ACC112 (cell line): ENCODE measurements around the gene ST6GALNAC4.

Source experiments
- H2AFZ ChIP-seq: fragments of 200-600 bp; sonication (generic); one replicate; pipeline ENCODE4 v1.6.0; 2017; ENCODE audit warnings: antibody characterized with exemption, low read length; ENCODE audit not compliant: unreplicated experiment
- H3K27ac ChIP-seq: fragments of 200-600 bp; sonication (generic); 2 replicates; pipeline ENCODE4 v1.5.1; 2014; ENCODE audit warnings: low read depth, mild to moderate bottlenecking, antibody characterized with exemption, low read length, moderate library complexity
- H3K27me3 ChIP-seq: fragments of 200-600 bp; sonication (generic); 2 replicates; pipeline ENCODE4 v1.6.1; 2014; ENCODE audit warnings: mild to moderate bottlenecking, antibody characterized with exemption, low read length, moderate library complexity, mixed read lengths; ENCODE audit not compliant: insufficient read depth
- H3K36me3 ChIP-seq: fragments of 200-600 bp; sonication (generic); 2 replicates; pipeline ENCODE4 v1.6.1; 2016; ENCODE audit warnings: mild to moderate bottlenecking, antibody characterized with exemption, low read length, moderate library complexity, mixed read lengths; ENCODE audit not compliant: insufficient read depth
- H3K4me1 ChIP-seq: fragments of 200-600 bp; sonication (generic); one replicate; pipeline ENCODE4 v1.6.1; 2016; ENCODE audit warnings: low read length, mixed read lengths; ENCODE audit not compliant: insufficient read depth, unreplicated experiment, control insufficient read depth
- H3K4me3 ChIP-seq: fragments of 200-600 bp; sonication (generic); 2 replicates; pipeline ENCODE4 v1.5.1; 2014; ENCODE audit warnings: mild to moderate bottlenecking, low read depth, low read length
- H3K79me2 ChIP-seq: fragments of 200-600 bp; sonication (generic); one replicate; pipeline ENCODE4 v1.6.0; 2016; ENCODE audit warnings: low read length; ENCODE audit not compliant: control insufficient read depth, unreplicated experiment, insufficient read depth

The ST6GALNAC4 gene

DNA sequence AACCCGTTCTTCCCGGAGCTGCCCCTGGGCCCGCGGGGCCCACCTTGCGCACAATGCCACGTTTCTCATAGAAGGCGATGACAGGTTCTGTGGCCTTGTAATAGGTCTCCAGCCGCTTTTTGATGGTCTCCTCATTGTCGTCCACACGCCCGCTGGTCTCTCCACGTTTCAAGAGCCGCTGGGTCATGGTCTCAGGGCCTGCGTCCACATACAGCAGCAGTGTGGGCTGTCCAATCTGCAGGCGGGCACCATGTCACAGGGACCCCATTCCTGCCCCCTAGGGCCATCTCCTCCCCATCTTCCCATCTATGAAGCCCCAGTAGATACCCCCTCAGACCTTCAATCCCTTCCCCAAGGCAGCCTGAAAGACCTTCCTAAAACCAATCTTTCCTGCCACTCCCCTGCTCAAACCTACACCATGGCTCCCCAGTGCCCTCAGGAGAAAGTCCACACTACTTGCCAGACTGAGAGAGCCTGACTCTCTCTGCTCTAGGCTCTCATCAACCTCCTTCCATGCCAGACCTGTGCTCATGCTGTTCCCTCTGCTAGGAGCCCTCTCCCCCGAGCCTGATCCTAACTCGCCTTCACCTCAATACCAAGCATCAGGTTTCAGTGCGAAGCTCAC, 48.5 kb downstream of the ST6GALNAC4 start:
- H3K27me3 ChIP-seq: no peaks in the 10 kb centered on the region
- H3K27ac ChIP-seq: no peak overlapping the region
- no peak overlapping the region for H3K4me3 ChIP-seq
- H3K79me2 ChIP-seq: no peaks in the 10 kb centered on the region
- H3K36me3 ChIP-seq: peaks cover 3% of the 10 kb centered on the region; the same call in 1 of the 2 replicates
- H3K4me1 ChIP-seq: peaks cover 7% of the 10 kb centered on the region
- no peak overlapping the region for H2AFZ ChIP-seq

DNA sequence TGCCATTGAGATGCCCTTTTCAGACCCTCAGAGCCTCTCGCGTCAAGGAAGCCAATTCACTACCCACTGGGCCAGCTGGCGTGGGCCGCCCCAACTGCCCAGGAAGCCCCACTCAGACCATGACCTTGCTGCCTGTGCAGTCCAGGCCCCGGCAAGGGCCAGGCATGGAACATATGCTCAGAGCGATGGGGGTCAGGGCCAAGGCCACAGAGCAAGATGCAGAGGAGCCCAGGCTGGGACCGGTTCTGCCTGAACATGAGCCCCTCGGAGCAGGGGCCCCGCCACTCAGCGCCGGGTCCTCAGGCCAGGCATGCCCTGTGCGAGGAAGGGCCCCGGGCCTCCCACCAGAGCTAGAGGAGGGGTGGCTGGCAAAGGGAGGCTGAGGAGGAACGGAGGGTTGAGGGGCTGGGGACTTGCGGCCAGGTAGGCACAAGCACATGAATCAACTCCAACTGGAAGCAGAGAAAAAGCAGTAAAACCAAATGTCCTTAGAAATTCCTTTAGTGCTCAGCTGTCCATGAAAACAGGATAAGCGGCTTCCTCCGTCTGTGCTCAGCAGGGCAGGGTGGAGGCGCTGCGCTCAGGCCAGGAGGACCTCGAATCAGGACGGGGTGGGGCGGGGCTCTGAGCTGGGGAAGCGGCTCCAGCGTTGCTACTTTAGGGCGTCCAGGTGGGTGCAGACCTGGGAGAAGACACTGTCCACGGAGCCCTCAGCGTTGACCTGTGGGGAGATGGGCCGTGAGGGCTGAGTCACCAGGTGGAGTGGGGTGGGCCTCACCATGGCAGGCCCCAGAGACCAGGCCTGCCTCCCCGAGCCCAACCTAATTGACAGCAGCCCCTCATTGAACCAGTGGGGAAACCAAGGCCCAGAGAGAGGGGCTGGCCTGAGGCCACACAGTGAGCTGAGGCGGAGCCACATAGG, 49.2 kb downstream of the ST6GALNAC4 start:
- H3K79me2 ChIP-seq: no peaks in the 10 kb centered on the region
- H2AFZ ChIP-seq: no peak overlapping the region
- H3K4me3 ChIP-seq: no peak overlapping the region
- peaks cover 3% of the 10 kb centered on the region; the same call in 1 of the 2 replicates for H3K36me3 ChIP-seq
- H3K4me1 ChIP-seq: peaks cover 6% of the 10 kb centered on the region
- H3K27me3 ChIP-seq: no peaks in the 10 kb centered on the region
- H3K27ac ChIP-seq: no peak overlapping the region

DNA sequence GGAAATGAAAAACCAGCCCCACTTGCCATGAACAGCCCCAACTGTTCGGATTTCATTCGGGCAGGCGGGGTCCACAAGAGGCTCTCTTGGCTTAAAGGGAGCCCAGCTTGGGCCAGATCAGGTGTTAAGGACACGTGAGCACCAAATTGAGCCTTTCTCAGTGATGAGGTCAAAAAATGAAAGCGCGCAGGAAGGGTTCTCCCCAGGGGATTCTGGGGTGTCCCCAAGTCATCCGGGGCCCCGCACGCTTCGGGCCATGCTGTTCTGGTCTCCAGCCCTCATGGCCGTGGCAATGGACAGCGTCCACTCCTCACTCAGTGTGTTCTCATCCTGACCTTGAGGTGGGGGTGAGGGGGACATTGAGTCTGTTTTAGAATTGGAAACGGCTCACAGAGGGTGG, 50.3 kb downstream of the ST6GALNAC4 start:
- no peaks in the 10 kb centered on the region for H3K4me1 ChIP-seq
- no peak overlapping the region for H2AFZ ChIP-seq
- H3K4me3 ChIP-seq: no peak overlapping the region
- no peaks in the 10 kb centered on the region for H3K79me2 ChIP-seq
- H3K36me3 ChIP-seq: peaks cover 3% of the 10 kb centered on the region; the same call in 1 of the 2 replicates
- no peaks in the 10 kb centered on the region for H3K27me3 ChIP-seq
- no peak overlapping the region for H3K27ac ChIP-seq

DNA sequence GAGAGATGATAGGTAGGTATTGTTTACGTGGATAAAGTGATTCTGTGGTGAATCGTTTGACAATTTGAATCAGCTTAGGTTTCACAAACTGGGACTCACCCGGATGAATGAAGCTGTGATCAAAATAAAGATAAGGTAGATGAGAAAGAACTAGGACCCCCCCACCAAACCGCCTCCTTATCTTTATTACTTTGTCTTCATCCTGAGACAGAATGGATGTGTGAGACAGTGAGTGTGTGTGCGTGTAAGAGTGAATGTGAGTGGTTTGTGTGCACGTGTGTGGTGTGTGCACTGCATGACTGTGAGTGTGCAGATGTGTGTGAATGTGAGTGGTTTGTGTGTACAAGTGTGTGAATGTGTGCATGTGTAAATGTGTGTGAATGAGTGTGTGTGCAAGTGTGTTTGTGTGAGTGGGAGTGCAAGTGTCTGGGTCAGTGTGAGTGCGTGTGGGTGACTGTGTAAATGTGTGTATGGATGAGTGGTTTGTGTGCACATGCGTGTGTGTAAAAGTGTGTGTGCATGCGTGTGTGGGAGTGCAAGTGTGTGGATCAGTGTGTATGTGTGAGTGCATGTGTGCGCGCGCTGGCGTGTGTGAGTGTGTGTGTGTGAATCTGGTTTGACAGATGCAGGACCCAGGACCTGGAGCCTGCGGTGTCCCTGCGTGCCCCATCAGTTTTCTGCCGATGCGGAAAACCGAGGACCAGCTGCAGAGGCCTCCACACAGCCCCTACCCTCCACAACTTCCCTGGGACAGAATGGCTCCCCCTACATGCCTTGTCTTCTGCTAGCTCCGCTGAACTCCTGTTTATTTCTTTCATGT, 51.0 kb downstream of the ST6GALNAC4 start:
- Histone ChIP-seq H3K36me3 (peaks cover 3% of the 10 kb centered on the region; the same call in 1 of the 2 replicates), H3K4me1 (no peaks in the 10 kb centered on the region), H3K4me3 (no peak overlapping the region), H3K79me2 (no peaks in the 10 kb centered on the region), H3K27ac (no peak overlapping the region), H3K27me3 (no peaks in the 10 kb centered on the region), H2AFZ (no peak overlapping the region)

DNA sequence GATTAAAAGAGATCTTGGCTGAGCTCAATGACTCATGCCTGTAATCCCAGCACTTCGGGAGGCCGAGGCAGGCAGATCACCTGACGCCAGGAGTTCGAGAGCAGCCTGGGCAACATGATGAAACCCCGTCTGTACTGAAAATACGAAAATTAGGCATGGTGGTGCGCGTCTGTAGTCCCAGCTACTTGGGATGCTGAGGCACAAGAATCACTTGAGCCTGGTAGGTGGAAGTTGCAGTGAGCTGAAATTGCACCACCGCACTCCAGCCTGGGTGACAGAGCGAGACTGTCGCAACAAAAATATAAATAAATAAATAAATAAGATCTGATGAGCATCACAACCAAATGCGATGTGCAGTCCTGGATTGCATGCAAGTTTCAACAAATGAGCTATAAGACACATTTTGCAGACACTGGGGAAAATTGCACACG, 53.6 kb downstream of the ST6GALNAC4 start:
- no peak overlapping the region for H3K27ac ChIP-seq
- no peaks in the 10 kb centered on the region for H3K27me3 ChIP-seq
- peaks cover 2% of the 10 kb centered on the region for H3K4me1 ChIP-seq
- H3K79me2 ChIP-seq: no peaks in the 10 kb centered on the region
- no peaks in the 10 kb centered on the region for H3K36me3 ChIP-seq
- H3K4me3 ChIP-seq: no peak overlapping the region
- no peak overlapping the region for H2AFZ ChIP-seq

DNA sequence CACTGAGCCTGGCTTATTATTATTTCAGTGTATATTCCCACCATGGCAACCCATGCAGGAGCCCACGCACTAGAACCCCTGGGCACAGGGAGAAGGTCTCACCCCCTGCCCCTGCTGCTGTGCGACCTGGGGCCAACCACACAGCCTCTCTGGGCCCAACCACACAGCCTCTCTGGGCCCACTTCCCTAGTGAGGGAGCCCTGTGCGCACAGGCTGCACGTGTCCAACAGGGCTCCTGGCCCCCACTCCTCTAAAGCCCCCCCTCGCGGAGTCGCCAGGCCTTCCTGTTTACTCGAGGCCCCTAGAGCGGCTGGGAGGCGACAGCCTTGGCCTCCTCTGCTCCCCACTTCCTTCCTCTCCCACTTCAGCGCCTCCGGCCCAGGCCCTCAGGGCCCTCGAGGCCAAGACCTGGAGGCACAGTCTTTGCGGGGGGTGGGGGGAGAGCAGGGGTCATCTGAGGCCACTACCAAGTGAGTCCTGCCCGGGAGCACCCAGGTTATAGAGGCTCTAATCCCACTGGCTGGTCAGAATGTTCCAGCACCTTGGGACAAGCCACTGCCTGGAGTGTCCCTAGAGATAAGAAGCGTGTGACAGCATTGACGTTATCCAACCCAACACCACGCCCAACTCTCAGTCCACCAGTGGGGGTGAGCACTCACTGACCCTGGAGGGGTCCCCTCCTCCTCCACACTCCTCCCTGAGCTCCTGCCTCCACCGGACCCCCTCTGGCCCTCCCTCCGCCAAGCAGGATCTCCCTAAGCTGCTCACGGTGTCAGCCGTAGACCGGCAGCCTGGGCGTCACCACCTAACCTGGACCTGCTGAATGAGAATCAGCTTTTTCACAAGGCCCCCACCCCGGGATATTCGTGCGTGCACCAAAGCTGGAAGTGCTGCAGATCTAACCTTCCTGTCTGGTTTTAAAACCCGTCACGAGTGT, 54.5 kb downstream of the ST6GALNAC4 start:
- no peak overlapping the region for H3K27ac ChIP-seq
- peaks cover 10% of the 10 kb centered on the region for H3K4me1 ChIP-seq
- no peaks in the 10 kb centered on the region for H3K27me3 ChIP-seq
- H3K36me3 ChIP-seq: no peaks in the 10 kb centered on the region
- no peaks in the 10 kb centered on the region for H3K79me2 ChIP-seq
- no peak overlapping the region for H2AFZ ChIP-seq
- no peak overlapping the region for H3K4me3 ChIP-seq

DNA sequence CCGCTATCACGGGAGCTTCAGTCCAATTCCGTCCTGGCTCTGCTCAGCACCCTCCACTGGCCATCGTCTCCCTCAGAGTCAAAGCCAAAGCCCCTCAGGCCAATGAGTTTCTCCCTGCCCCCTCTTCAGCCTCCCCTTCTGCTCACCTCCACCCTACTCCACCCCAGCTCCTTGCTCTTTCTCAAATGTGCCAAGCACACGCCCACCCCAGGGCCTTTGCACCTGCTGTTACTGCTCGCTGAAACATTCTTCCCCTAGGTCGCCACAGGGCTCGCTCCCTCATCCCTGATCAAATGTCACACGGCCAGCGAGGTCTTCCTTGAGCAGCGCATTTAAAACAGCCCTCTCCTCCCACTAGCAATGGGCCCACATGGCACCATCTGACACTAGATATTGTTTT, 56.1 kb downstream of the ST6GALNAC4 start:
- Histone ChIP-seq H3K27ac (no peak overlapping the region), H3K4me1 (peaks cover 10% of the 10 kb centered on the region), H2AFZ (no peak overlapping the region), H3K4me3 (no peak overlapping the region), H3K79me2 (no peaks in the 10 kb centered on the region), H3K27me3 (no peaks in the 10 kb centered on the region), H3K36me3 (no peaks in the 10 kb centered on the region)

DNA sequence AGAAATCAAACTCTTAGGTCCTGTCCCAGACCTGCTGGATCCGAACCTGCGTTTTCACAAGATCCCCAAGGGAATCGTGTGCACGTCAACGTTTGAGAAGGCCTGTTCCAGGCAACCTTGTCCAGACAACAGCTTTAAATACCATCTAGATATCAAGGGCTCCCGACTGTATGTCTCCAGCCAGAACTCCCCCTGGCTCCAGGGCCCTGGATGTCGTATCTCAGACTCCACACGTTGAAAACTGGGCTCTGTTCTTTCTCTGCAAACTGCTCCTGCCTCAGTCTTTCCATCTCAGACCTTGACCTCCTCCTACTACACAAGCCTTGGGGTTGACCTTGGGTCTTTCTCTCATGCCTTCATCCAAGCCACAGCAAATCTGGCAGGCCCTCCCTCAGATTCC, 56.6 kb downstream of the ST6GALNAC4 start:
- Histone ChIP-seq H3K4me1 (peaks cover 10% of the 10 kb centered on the region), H3K27me3 (no peaks in the 10 kb centered on the region), H3K36me3 (no peaks in the 10 kb centered on the region), H3K27ac (no peak overlapping the region), H3K79me2 (peaks cover under 1% of the 10 kb centered on the region), H2AFZ (no peak overlapping the region), H3K4me3 (no peak overlapping the region)

DNA sequence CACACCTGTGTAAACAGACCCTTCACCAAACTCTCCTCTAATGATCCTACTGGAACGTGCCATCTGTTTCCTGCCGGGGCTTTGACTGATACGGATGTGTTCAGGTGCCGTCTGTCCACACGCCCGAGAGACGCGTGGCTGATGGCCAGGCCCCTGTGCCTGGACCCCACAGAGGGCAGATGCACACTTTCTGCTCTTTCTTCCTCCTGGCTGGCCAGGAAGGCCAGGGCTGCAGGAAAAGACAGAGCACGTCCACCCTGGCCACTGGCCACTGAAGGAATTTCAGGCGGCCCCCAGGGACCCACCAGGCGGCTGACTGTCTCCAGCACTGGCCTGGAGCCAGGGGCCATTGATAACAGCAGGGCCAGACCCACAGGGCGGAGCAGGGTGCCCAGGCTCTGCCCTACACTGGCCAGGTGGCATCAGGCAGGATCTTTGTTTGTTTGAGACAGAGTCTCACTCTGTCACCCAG, 58.8 kb downstream of the ST6GALNAC4 start:
- H2AFZ ChIP-seq: no peak overlapping the region
- no peaks in the 10 kb centered on the region for H3K27me3 ChIP-seq
- peaks cover 22% of the 10 kb centered on the region for H3K79me2 ChIP-seq
- peaks cover 11% of the 10 kb centered on the region for H3K4me1 ChIP-seq
- H3K4me3 ChIP-seq: no peak overlapping the region
- H3K36me3 ChIP-seq: no peaks in the 10 kb centered on the region
- H3K27ac ChIP-seq: no peak overlapping the region
